ENCODE measurements around the gene ELOA. TPM values are rescaled to one million over a fixed set of nuclear protein-coding genes. Genes with fewer than 3 reads are reported as not detected.

Gene ELOA, protein sequence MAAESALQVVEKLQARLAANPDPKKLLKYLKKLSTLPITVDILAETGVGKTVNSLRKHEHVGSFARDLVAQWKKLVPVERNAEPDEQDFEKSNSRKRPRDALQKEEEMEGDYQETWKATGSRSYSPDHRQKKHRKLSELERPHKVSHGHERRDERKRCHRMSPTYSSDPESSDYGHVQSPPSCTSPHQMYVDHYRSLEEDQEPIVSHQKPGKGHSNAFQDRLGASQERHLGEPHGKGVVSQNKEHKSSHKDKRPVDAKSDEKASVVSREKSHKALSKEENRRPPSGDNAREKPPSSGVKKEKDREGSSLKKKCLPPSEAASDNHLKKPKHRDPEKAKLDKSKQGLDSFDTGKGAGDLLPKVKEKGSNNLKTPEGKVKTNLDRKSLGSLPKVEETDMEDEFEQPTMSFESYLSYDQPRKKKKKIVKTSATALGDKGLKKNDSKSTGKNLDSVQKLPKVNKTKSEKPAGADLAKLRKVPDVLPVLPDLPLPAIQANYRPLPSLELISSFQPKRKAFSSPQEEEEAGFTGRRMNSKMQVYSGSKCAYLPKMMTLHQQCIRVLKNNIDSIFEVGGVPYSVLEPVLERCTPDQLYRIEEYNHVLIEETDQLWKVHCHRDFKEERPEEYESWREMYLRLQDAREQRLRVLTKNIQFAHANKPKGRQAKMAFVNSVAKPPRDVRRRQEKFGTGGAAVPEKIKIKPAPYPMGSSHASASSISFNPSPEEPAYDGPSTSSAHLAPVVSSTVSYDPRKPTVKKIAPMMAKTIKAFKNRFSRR
- 10 to 100 TPM in 3 of 4 donors, 1 to 10 TPM in 1; 9.7 to 35.7 (median 22.6) TPM for total RNA-seq

DNA sequence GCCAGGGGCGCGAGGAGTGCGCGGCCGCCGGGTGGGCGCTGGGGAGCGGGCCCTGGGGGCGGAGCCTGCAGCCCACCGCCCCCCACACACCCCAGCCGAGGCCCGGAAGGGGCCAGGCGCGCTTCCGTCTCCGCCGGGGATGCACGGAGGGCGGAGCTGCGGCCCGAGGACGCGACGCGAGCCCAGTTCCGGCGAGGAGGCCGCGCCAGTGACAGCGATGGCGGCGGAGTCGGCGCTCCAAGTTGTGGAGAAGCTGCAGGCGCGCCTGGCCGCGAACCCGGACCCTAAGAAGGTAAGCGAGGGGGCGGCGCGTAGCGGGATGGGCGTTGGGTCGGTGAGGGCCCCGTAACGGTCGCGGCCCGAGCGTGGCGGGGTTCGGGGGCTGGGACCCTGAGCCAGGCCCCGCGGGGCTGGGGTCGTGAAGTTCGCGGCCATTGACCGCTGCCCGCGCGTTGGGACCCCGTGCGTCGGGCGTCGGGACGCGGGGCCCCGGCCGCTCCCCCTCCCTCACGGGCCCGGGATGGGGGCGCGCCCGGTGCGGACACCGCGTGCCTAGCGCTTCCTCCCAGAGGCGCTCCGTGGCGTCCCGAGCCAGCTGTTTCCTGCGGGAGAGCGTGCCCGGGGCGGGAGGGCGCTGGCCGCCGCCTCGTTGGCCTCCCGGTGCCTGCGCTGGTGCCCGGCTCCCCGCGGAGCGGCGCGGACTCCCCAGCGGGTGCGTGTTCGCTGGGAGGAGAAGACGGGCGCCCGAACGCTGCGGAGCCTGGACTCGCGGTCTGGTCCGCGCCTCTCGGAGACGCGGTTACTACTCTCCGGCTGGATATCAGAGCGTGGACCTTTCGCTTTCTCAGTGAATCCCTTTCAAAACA, at the start of gene ELOA:
TSS of gene ELOA (plus strand) at position 185 of the 866 bp plus-strand sequence. CDS start at position 218, 33 bp downstream.
- Histone ChIP-seq H3K4me3 (peak within 1 kb of the TSS; percentile 53 to 81), H3K4me1 (peaks cover 7% of the 10 kb centered on the region in 2 donors), H3K9me3 (no peaks in the 10 kb centered on the region), H3K27me3 (no peaks in the 10 kb centered on the region), H3K27ac (peak within 1 kb of the TSS; percentile 71 to 88), H3K36me3 (no peaks in the 10 kb centered on the region)
- intact Hi-C loops (cut with DNase I; ENCODE audit: low total_unique reads): no loop called here
- DNase-seq: peak; percentile 45 to 68
- peak; percentile 43 to 67 for TF ChIP-seq POLR2A (IDR thresholded peaks at IDR 0.05)
- TF ChIP-seq, protein P1, sequence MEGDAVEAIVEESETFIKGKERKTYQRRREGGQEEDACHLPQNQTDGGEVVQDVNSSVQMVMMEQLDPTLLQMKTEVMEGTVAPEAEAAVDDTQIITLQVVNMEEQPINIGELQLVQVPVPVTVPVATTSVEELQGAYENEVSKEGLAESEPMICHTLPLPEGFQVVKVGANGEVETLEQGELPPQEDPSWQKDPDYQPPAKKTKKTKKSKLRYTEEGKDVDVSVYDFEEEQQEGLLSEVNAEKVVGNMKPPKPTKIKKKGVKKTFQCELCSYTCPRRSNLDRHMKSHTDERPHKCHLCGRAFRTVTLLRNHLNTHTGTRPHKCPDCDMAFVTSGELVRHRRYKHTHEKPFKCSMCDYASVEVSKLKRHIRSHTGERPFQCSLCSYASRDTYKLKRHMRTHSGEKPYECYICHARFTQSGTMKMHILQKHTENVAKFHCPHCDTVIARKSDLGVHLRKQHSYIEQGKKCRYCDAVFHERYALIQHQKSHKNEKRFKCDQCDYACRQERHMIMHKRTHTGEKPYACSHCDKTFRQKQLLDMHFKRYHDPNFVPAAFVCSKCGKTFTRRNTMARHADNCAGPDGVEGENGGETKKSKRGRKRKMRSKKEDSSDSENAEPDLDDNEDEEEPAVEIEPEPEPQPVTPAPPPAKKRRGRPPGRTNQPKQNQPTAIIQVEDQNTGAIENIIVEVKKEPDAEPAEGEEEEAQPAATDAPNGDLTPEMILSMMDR (IDR thresholded peaks at IDR 0.05): no peak

DNA sequence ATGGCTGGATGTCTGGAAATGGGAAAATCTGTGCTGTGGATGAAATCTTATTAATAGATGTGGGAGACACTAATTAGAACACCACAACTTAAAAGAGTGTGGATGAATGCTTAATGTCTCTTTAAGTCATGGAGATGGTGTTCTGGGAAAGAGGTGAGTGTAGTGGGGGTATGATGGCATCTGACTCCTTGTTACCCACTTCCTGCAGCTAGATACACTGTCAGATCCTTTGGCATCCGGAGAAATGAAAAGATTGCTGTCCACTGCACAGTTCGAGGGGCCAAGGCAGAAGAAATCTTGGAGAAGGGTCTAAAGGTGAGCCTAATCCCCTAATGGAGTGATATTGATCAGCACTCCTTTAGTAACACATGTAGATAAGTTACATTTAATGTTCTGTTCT, 49.7 kb upstream of the ELOA start:
- no peaks in the 10 kb centered on the region for H3K9me3 ChIP-seq
- H3K27me3 ChIP-seq: no peaks in the 10 kb centered on the region
- no peak overlapping the region for H3K4me3 ChIP-seq
- H3K4me1 ChIP-seq: peaks cover 8 to 9% of the 10 kb centered on the region in 2 donors
- TF ChIP-seq, protein P1 (IDR thresholded peaks at IDR 0.05): no peak
- no peak for TF ChIP-seq POLR2A (IDR thresholded peaks at IDR 0.05)
- no peak for DNase-seq
- intact Hi-C loops (cut with DNase I; ENCODE audit: low total_unique reads): no loop called here
- H3K36me3 ChIP-seq: no peaks in the 10 kb centered on the region
- H3K27ac ChIP-seq: peak overlapping the region in 1 of 2 donors; percentile 81

DNA sequence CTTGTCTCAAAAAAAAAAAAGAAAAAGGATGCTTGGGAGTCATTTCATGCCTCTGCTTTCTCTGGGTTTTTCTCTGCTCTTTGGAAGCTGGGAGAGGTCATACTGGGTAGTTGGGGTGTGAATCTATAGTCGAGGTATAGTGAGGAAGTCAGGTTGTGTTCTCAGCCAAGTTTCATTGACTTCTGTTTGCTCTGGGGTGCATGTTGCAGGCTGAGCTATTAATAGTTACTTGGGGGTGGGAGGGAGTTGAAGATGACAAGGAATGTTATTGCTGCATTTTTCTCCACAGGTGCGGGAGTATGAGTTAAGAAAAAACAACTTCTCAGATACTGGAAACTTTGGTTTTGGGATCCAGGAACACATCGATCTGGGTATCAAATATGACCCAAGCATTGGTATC, 48.9 kb upstream of the ELOA start:
- Histone ChIP-seq H3K27me3 (no peaks in the 10 kb centered on the region), H3K4me3 (no peak overlapping the region), H3K4me1 (peaks cover 8 to 9% of the 10 kb centered on the region in 2 donors), H3K36me3 (no peaks in the 10 kb centered on the region), H3K27ac (no peak overlapping the region), H3K9me3 (no peaks in the 10 kb centered on the region)
- intact Hi-C loops (cut with DNase I; ENCODE audit: low total_unique reads): no loop called here
- DNase-seq: no peak
- TF ChIP-seq POLR2A (IDR thresholded peaks at IDR 0.05): no peak
- TF ChIP-seq, protein P1 (IDR thresholded peaks at IDR 0.05): no peak

DNA sequence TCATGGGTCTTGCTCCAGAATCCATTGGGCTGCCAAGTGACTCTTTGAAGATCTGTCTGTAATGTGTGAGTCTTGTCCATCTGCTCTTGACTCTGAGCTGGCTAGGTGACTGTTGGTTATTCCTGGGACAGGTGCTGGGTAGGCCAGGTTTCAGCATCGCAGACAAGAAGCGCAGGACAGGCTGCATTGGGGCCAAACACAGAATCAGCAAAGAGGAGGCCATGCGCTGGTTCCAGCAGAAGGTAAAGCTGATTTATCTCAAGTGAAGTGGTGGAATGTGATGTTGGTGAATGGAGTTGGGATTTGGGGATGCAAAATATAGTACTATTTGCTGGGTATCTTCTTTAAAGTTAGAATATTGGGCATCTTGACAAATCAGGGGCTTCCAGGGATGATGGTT, 47.6 kb upstream of the ELOA start:
- Histone ChIP-seq H3K36me3 (no peaks in the 10 kb centered on the region), H3K27ac (no peak overlapping the region), H3K27me3 (no peaks in the 10 kb centered on the region), H3K4me3 (no peak overlapping the region), H3K4me1 (peaks cover 8 to 9% of the 10 kb centered on the region in 2 donors), H3K9me3 (no peaks in the 10 kb centered on the region)
- no peak for DNase-seq
- intact Hi-C loops (cut with DNase I; ENCODE audit: low total_unique reads): no loop called here
- no peak for TF ChIP-seq POLR2A (IDR thresholded peaks at IDR 0.05)
- TF ChIP-seq, protein P1 (IDR thresholded peaks at IDR 0.05): no peak
